ENCODE measurements around the gene KRT17. TPM values are rescaled to one million over a fixed set of nuclear protein-coding genes. Genes with fewer than 3 reads are reported as not detected.

The KRT17 gene
- total RNA-seq, 1 experiment from 2014 or later, result 1.5 TPM

DNA sequence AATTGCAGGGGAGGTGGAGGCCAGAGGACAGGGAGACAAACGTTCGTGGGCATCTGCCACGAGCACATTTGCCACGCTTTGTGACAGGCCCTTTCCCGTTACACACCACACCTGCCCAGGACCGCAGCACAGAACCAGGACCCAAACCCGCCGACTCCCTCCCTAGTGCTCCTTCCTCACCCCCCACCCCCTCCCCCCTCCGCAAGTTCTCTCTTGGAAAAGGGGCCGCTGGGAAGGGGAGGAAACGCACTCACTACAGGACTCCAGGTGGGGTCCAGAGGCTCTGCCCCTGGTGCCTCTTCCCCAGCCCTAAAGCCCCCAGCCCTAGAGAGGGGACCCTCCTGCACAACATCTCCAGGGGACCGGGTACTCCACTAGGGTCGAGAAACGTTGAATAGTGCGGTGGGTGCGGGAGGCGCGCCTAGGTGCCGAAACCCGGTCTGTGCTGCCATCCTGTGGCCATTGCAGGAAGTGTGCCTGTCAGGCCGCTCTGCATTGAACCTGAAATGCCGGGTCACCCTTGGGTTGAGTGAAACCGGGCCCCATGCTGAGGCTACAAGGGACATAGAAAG, 42.4 kb upstream of the KRT17 start (continued):
- TF ChIP-seq, protein P1, sequence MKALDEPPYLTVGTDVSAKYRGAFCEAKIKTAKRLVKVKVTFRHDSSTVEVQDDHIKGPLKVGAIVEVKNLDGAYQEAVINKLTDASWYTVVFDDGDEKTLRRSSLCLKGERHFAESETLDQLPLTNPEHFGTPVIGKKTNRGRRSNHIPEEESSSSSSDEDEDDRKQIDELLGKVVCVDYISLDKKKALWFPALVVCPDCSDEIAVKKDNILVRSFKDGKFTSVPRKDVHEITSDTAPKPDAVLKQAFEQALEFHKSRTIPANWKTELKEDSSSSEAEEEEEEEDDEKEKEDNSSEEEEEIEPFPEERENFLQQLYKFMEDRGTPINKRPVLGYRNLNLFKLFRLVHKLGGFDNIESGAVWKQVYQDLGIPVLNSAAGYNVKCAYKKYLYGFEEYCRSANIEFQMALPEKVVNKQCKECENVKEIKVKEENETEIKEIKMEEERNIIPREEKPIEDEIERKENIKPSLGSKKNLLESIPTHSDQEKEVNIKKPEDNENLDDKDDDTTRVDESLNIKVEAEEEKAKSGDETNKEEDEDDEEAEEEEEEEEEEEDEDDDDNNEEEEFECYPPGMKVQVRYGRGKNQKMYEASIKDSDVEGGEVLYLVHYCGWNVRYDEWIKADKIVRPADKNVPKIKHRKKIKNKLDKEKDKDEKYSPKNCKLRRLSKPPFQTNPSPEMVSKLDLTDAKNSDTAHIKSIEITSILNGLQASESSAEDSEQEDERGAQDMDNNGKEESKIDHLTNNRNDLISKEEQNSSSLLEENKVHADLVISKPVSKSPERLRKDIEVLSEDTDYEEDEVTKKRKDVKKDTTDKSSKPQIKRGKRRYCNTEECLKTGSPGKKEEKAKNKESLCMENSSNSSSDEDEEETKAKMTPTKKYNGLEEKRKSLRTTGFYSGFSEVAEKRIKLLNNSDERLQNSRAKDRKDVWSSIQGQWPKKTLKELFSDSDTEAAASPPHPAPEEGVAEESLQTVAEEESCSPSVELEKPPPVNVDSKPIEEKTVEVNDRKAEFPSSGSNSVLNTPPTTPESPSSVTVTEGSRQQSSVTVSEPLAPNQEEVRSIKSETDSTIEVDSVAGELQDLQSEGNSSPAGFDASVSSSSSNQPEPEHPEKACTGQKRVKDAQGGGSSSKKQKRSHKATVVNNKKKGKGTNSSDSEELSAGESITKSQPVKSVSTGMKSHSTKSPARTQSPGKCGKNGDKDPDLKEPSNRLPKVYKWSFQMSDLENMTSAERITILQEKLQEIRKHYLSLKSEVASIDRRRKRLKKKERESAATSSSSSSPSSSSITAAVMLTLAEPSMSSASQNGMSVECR (CRISPR knock-in tag; IDR thresholded peaks at IDR 0.05; ENCODE audit: borderline replicate concordance), result no peak
- TF ChIP-seq CREB1 (CRISPR knock-in tag; IDR thresholded peaks at IDR 0.05), result no peak
- TF ChIP-seq JAZF1 (CRISPR knock-in tag; IDR thresholded peaks at IDR 0.05), result no peak
- TF ChIP-seq, protein P2, sequence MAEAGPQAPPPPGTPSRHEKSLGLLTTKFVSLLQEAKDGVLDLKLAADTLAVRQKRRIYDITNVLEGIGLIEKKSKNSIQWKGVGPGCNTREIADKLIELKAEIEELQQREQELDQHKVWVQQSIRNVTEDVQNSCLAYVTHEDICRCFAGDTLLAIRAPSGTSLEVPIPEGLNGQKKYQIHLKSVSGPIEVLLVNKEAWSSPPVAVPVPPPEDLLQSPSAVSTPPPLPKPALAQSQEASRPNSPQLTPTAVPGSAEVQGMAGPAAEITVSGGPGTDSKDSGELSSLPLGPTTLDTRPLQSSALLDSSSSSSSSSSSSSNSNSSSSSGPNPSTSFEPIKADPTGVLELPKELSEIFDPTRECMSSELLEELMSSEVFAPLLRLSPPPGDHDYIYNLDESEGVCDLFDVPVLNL (CRISPR knock-in tag; IDR thresholded peaks at IDR 0.05; ENCODE audit: borderline replicate concordance, low read depth), result no peak
- TF ChIP-seq ZNF396 (CRISPR knock-in tag; IDR thresholded peaks at IDR 0.05; ENCODE audit: borderline replicate concordance), result no peak
- TF ChIP-seq, protein P3, sequence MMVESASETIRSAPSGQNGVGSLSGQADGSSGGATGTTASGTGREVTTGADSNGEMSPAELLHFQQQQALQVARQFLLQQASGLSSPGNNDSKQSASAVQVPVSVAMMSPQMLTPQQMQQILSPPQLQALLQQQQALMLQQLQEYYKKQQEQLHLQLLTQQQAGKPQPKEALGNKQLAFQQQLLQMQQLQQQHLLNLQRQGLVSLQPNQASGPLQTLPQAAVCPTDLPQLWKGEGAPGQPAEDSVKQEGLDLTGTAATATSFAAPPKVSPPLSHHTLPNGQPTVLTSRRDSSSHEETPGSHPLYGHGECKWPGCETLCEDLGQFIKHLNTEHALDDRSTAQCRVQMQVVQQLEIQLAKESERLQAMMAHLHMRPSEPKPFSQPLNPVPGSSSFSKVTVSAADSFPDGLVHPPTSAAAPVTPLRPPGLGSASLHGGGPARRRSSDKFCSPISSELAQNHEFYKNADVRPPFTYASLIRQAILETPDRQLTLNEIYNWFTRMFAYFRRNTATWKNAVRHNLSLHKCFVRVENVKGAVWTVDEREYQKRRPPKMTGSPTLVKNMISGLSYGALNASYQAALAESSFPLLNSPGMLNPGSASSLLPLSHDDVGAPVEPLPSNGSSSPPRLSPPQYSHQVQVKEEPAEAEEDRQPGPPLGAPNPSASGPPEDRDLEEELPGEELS (CRISPR knock-in tag; IDR thresholded peaks at IDR 0.05), result no peak
- TF ChIP-seq, protein P4, sequence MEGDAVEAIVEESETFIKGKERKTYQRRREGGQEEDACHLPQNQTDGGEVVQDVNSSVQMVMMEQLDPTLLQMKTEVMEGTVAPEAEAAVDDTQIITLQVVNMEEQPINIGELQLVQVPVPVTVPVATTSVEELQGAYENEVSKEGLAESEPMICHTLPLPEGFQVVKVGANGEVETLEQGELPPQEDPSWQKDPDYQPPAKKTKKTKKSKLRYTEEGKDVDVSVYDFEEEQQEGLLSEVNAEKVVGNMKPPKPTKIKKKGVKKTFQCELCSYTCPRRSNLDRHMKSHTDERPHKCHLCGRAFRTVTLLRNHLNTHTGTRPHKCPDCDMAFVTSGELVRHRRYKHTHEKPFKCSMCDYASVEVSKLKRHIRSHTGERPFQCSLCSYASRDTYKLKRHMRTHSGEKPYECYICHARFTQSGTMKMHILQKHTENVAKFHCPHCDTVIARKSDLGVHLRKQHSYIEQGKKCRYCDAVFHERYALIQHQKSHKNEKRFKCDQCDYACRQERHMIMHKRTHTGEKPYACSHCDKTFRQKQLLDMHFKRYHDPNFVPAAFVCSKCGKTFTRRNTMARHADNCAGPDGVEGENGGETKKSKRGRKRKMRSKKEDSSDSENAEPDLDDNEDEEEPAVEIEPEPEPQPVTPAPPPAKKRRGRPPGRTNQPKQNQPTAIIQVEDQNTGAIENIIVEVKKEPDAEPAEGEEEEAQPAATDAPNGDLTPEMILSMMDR (IDR thresholded peaks at IDR 0.05), result peak; percentile 97
- TF ChIP-seq TEAD1 (CRISPR knock-in tag; IDR thresholded peaks at IDR 0.05), result 0 out of 2 replicates have a peak, but pooled peaks have one; percentile 23
- no peak for TF ChIP-seq ZNF263 (CRISPR knock-in tag; IDR thresholded peaks at IDR 0.05; ENCODE audit: low read depth)
- TF ChIP-seq, protein P5, sequence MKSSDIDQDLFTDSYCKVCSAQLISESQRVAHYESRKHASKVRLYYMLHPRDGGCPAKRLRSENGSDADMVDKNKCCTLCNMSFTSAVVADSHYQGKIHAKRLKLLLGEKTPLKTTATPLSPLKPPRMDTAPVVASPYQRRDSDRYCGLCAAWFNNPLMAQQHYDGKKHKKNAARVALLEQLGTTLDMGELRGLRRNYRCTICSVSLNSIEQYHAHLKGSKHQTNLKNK (CRISPR knock-in tag; IDR thresholded peaks at IDR 0.05), result no peak
- TF ChIP-seq, protein P6, sequence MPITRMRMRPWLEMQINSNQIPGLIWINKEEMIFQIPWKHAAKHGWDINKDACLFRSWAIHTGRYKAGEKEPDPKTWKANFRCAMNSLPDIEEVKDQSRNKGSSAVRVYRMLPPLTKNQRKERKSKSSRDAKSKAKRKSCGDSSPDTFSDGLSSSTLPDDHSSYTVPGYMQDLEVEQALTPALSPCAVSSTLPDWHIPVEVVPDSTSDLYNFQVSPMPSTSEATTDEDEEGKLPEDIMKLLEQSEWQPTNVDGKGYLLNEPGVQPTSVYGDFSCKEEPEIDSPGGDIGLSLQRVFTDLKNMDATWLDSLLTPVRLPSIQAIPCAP (CRISPR knock-in tag; IDR thresholded peaks at IDR 0.05), result no peak
- TF ChIP-seq, protein P7, sequence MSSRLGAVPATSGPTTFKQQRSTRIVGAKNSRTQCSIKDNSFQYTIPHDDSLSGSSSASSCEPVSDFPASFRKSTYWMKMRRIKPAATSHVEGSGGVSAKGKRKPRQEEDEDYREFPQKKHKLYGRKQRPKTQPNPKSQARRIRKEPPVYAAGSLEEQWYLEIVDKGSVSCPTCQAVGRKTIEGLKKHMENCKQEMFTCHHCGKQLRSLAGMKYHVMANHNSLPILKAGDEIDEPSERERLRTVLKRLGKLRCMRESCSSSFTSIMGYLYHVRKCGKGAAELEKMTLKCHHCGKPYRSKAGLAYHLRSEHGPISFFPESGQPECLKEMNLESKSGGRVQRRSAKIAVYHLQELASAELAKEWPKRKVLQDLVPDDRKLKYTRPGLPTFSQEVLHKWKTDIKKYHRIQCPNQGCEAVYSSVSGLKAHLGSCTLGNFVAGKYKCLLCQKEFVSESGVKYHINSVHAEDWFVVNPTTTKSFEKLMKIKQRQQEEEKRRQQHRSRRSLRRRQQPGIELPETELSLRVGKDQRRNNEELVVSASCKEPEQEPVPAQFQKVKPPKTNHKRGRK (CRISPR knock-in tag; IDR thresholded peaks at IDR 0.05; ENCODE audit: borderline replicate concordance), result no peak
- no peak for TF ChIP-seq FOXJ3 (CRISPR knock-in tag; IDR thresholded peaks at IDR 0.05; ENCODE audit: borderline replicate concordance)
- TF ChIP-seq, protein P8, sequence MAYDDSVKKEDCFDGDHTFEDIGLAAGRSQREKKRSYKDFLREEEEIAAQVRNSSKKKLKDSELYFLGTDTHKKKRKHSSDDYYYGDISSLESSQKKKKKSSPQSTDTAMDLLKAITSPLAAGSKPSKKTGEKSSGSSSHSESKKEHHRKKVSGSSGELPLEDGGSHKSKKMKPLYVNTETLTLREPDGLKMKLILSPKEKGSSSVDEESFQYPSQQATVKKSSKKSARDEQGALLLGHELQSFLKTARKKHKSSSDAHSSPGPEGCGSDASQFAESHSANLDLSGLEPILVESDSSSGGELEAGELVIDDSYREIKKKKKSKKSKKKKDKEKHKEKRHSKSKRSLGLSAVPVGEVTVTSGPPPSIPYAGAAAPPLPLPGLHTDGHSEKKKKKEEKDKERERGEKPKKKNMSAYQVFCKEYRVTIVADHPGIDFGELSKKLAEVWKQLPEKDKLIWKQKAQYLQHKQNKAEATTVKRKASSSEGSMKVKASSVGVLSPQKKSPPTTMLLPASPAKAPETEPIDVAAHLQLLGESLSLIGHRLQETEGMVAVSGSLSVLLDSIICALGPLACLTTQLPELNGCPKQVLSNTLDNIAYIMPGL (CRISPR knock-in tag; IDR thresholded peaks at IDR 0.05), result 0 out of 2 replicates have a peak, but pooled peaks have one; percentile 33
- no peak for TF ChIP-seq ZNF671 (CRISPR knock-in tag; IDR thresholded peaks at IDR 0.05)
- TF ChIP-seq, protein P9, sequence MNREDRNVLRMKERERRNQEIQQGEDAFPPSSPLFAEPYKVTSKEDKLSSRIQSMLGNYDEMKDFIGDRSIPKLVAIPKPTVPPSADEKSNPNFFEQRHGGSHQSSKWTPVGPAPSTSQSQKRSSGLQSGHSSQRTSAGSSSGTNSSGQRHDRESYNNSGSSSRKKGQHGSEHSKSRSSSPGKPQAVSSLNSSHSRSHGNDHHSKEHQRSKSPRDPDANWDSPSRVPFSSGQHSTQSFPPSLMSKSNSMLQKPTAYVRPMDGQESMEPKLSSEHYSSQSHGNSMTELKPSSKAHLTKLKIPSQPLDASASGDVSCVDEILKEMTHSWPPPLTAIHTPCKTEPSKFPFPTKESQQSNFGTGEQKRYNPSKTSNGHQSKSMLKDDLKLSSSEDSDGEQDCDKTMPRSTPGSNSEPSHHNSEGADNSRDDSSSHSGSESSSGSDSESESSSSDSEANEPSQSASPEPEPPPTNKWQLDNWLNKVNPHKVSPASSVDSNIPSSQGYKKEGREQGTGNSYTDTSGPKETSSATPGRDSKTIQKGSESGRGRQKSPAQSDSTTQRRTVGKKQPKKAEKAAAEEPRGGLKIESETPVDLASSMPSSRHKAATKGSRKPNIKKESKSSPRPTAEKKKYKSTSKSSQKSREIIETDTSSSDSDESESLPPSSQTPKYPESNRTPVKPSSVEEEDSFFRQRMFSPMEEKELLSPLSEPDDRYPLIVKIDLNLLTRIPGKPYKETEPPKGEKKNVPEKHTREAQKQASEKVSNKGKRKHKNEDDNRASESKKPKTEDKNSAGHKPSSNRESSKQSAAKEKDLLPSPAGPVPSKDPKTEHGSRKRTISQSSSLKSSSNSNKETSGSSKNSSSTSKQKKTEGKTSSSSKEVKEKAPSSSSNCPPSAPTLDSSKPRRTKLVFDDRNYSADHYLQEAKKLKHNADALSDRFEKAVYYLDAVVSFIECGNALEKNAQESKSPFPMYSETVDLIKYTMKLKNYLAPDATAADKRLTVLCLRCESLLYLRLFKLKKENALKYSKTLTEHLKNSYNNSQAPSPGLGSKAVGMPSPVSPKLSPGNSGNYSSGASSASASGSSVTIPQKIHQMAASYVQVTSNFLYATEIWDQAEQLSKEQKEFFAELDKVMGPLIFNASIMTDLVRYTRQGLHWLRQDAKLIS (CRISPR knock-in tag; IDR thresholded peaks at IDR 0.05; ENCODE audit: borderline replicate concordance), result no peak
- TF ChIP-seq, protein P10, sequence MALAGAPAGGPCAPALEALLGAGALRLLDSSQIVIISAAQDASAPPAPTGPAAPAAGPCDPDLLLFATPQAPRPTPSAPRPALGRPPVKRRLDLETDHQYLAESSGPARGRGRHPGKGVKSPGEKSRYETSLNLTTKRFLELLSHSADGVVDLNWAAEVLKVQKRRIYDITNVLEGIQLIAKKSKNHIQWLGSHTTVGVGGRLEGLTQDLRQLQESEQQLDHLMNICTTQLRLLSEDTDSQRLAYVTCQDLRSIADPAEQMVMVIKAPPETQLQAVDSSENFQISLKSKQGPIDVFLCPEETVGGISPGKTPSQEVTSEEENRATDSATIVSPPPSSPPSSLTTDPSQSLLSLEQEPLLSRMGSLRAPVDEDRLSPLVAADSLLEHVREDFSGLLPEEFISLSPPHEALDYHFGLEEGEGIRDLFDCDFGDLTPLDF (CRISPR knock-in tag; IDR thresholded peaks at IDR 0.05), result no peak

All from WTC11 (cell line).